Stimulated activated memory B cell treated with anti-CD40 and anti-IgM and Interleukin-4, amounts not matched to agents 10 μg/mL and 1 μg/mL and 100 μg/mL, for 72 hours (primary cell): ENCODE measurements around the gene HDGFL3.
"Not testable (repeated sequence)": the region's sequence is repeated elsewhere in the genome, so short reads cannot be mapped to it uniquely, and the experiment has no call there.

Source experiments
- ATAC-seq: fragments of 150-1000 bp; cut with Tn5 transposase; 2 replicates; pipeline ENCODE4 v1.10.0; 2021
- H3K27ac Mint-ChIP-seq: one replicate; pipeline ENCODE4 v1.8.0; 2022; ENCODE audit warnings: mild to moderate bottlenecking, mixed read lengths
- H3K27me3 Mint-ChIP-seq: one replicate; pipeline ENCODE4 v1.8.0; 2022; ENCODE audit warnings: mixed read lengths
- H3K36me3 Mint-ChIP-seq: one replicate; pipeline ENCODE4 v1.8.0; 2022; ENCODE audit warnings: mixed read lengths
- H3K4me1 Mint-ChIP-seq: one replicate; pipeline ENCODE4 v1.8.0; 2022; ENCODE audit warnings: mixed read lengths
- H3K4me3 Mint-ChIP-seq: one replicate; pipeline ENCODE4 v1.8.0; 2022; ENCODE audit warnings: mild to moderate bottlenecking, moderate library complexity, mixed read lengths
- H3K9me3 Mint-ChIP-seq: one replicate; pipeline ENCODE4 v1.8.0; 2022; ENCODE audit warnings: mixed read lengths

The HDGFL3 gene

DNA sequence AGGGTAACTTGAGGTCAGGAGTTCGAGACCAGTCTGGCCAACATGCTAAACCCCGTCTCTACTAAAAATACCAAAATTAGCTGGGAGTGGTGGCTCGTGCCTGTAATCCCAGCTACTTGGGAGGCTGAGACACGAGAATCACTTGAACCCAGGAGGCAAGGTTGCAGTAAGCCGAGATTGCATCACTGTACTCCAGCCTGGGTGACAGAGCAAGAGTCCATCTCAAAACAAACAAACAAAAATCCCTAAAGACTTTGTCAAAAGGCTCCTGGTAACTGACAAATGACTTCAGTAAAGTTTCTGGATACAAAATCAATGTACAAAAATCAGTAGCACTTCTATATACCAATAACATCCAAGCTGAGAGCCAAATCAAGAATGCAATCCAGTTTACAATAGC, 38.0 kb downstream of the HDGFL3 start:
- not testable (repeated sequence) for ATAC-seq, H3K36me3 Mint-ChIP-seq, H3K27ac Mint-ChIP-seq, H3K4me3 Mint-ChIP-seq, H3K4me1 Mint-ChIP-seq
- Mint-ChIP-seq H3K9me3 (peaks cover 17% of the 10 kb centered on the region), H3K27me3 (peaks cover 56% of the 10 kb centered on the region)

DNA sequence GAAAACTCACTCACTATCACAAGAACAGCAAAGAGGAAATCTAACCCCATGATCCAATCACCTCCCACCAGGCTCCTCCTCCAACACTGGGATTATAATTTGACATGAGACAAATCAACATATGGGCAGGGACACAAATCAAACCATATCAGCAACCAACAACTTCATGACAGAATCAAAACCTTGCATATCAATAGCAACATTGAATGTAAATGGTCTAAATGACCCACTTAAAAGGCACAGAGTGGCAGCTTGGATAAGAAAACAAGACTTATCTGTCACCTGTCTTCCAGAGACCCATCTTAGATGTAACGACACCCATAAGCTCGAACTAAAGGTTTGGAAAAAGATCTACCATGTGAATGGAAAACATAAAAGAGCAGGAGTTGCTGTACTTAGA, 40.8 kb downstream of the HDGFL3 start:
- Mint-ChIP-seq H3K4me1 (no peaks in the 10 kb centered on the region), H3K36me3 (no peaks in the 10 kb centered on the region), H3K27ac (no peak overlapping the region), H3K9me3 (peaks cover 17% of the 10 kb centered on the region), H3K4me3 (no peak overlapping the region), H3K27me3 (peaks cover 59% of the 10 kb centered on the region)
- ATAC-seq = no peak

DNA sequence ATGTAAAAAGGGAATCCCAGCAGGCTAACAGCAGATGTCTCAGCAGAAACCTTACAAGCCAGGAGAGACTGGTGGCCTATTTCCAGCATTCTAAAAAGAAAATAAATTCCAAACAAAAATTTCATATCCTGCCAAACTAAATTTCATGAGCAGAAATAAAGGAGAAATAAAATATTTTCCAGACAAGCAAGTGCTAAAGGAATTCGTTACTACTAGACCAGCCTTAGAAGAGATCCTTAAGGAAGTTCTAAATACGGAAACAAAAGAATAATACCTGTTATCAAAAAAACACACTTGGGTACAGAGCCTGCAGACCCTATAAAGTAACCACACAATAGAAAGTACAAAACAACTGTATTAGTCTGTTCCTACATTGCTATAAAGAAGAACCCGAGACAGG, 41.4 kb downstream of the HDGFL3 start:
- H3K4me1 Mint-ChIP-seq = no peaks in the 10 kb centered on the region
- no peak overlapping the region for H3K27ac Mint-ChIP-seq
- ATAC-seq = no peak
- H3K27me3 Mint-ChIP-seq = peaks cover 59% of the 10 kb centered on the region
- H3K36me3 Mint-ChIP-seq = no peaks in the 10 kb centered on the region
- no peak overlapping the region for H3K4me3 Mint-ChIP-seq
- peaks cover 17% of the 10 kb centered on the region for H3K9me3 Mint-ChIP-seq

DNA sequence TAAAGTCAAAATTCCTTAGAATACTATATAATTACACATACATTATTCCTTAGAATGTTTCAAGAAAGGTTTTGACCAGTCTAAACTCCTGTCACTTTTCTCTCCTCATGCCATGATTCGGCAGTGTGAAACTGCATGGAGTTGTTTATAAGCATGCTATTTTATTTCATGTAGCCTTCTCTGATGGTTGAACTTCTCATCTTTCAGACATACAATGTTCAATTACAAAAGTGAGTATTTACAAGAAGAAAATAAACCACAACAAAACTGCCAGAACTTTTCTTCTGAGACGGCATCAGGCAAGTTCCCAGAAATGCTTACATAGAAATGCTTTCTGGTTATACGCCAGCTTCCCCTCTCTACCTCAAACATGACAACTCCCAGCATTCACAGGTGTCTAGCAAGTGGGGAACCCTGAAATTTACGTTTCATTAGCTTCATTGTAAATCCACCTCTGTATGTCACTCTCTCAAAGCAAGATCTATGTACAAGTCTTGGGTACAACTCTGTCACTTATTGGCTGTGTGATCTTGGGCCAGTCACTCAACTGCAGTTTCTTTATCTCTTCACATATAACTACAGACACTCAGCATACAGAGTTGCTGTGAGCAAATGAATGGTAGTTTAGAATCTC, 42.7 kb downstream of the HDGFL3 start:
- ATAC-seq = no peak
- Mint-ChIP-seq H3K27me3 (peaks cover 65% of the 10 kb centered on the region), H3K9me3 (peaks cover 17% of the 10 kb centered on the region), H3K4me3 (no peak overlapping the region), H3K4me1 (no peaks in the 10 kb centered on the region), H3K27ac (no peak overlapping the region), H3K36me3 (no peaks in the 10 kb centered on the region)

DNA sequence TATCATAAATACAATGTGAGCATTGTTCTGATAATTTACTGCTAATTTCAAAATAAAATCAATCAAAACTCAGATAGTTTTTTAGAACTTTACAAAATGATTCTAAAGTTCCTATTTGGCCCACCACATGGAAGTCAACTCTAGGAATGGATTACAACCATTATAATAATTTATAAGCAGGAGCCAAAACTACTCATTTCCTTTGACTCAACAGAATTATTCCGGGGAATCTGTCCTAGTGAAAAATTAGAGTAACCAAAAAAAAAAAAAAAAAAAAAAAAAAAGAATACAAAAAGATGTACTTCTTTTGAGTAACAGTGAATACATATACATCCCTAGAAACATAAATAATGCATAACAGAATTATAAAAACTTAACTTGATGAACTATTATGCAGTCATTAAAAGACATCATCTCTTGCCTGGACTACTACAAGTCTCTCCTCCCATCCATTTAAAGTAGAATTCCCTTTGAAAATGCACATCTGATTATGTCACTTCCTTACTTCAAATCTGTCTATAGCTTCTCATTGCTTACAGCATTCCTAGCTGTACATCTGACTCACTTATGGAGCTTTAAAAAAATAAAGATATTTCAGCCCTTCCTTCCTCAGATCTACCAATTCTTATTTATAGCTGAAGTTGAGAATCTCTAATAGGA, 43.4 kb downstream of the HDGFL3 start:
- Mint-ChIP-seq H3K27ac (no peak overlapping the region), H3K4me1 (no peaks in the 10 kb centered on the region), H3K9me3 (peaks cover 17% of the 10 kb centered on the region), H3K27me3 (peaks cover 70% of the 10 kb centered on the region), H3K36me3 (no peaks in the 10 kb centered on the region), H3K4me3 (no peak overlapping the region)
- ATAC-seq = no peak

DNA sequence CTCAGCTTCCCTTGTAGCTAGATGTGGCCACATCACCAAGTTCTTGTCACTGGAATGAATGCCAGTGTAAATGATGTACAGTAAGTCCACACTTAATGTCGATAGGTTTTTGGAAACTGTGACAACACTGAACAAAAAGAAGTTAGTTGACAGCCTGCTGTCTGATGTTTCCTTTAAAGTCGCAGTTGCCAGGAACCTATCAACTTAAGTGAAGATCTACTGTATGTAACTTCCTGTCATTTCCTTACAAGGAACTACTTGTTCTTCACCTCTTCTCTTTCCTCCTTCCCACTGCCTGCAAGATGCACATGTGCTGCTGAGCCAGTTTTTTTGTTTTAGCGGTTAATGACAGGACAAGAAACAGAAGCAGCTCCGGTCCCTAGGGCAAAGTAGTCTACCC, 44.6 kb downstream of the HDGFL3 start:
- no peaks in the 10 kb centered on the region for H3K4me1 Mint-ChIP-seq
- H3K36me3 Mint-ChIP-seq = no peaks in the 10 kb centered on the region
- no peak overlapping the region for H3K27ac Mint-ChIP-seq
- no peak overlapping the region for H3K4me3 Mint-ChIP-seq
- peaks cover 60% of the 10 kb centered on the region for H3K27me3 Mint-ChIP-seq
- H3K9me3 Mint-ChIP-seq = peaks cover 13% of the 10 kb centered on the region
- no peak for ATAC-seq

DNA sequence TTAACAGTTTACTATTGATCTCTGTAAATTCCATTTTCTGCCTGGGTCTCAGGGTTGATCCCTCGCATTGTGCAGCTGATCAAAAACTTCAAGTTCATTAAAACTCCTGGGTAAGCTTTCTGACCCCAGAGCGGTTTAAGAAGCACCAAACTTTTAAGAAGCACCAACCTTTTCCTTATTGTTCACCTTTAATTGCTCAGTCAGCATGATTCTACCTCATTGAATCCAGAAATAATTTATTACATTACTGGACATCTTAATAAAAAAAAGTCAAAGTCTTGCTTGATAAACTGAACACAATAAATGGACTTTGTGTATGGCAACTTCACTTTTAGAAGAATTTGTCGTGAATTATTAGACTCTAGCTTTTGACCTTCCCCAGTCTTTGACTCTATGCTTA, 46.9 kb downstream of the HDGFL3 start:
- H3K27ac Mint-ChIP-seq = no peak overlapping the region
- ATAC-seq = no peak
- no peak overlapping the region for H3K4me3 Mint-ChIP-seq
- no peaks in the 10 kb centered on the region for H3K36me3 Mint-ChIP-seq
- peaks cover 37% of the 10 kb centered on the region for H3K27me3 Mint-ChIP-seq
- no peaks in the 10 kb centered on the region for H3K4me1 Mint-ChIP-seq
- peaks cover 6% of the 10 kb centered on the region for H3K9me3 Mint-ChIP-seq

DNA sequence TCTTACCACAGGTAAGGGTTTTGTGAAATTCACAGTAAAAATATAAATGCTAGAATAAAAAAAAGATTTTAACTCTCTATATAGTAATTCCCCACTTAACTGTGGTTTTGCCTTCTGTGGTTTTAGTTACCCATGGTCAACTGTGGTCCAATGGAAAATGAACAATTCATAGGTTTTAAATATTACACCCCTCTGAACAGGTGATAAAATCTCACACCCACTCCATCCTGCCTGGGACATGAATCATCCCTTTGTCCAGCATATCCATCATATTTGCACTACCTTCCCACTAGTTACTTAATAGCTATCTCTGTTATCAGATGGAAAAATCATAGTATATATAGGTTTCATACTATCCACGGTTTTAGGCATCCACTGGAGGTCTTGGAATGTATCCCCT, 49.2 kb downstream of the HDGFL3 start:
- Mint-ChIP-seq H3K4me3 (no peak overlapping the region), H3K4me1 (no peaks in the 10 kb centered on the region), H3K9me3 (no peaks in the 10 kb centered on the region), H3K27me3 (peaks cover 23% of the 10 kb centered on the region), H3K36me3 (no peaks in the 10 kb centered on the region), H3K27ac (no peak overlapping the region)
- ATAC-seq = no peak

DNA sequence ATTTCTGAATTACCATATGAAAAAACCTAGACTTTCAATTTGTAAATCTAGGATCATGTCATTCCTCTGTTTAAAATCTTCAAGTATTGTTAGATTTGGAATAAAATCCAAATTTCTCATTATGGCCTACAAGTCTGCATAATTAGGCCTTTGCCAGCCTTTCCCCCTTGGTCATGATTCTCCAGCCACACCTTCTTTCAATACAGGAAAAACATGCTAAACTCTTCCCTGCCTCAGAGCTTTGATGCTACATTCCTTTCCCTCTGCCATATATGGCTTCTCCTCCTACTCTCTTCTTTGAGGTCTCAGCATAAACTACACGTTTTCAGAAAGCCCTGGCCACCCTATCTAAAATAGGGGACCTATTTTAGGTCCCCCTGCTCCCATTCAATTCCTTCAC, 51.7 kb downstream of the HDGFL3 start:
- no peak overlapping the region for H3K27ac Mint-ChIP-seq
- no peak for ATAC-seq
- H3K4me3 Mint-ChIP-seq = no peak overlapping the region
- no peaks in the 10 kb centered on the region for H3K36me3 Mint-ChIP-seq
- H3K27me3 Mint-ChIP-seq = peaks cover 14% of the 10 kb centered on the region
- no peaks in the 10 kb centered on the region for H3K4me1 Mint-ChIP-seq
- no peaks in the 10 kb centered on the region for H3K9me3 Mint-ChIP-seq

DNA sequence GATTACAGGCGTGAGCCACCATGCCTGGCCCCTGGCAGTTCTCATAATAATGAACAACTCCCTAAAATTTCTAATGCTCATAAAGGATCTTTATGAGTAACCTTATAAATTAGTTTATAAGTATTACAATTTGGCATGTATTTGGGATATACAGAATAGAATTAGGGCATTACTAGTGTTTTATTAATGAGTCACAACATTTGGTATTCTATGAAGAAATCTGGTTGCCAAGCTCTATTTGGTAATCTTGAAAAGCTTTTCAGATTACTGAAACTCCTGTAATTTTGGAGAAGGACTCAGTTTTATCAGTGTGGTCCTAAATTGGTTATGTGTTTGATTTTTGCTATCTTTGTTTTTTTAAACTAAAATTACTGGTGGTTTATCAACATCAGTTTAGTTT, 54.3 kb downstream of the HDGFL3 start:
- Mint-ChIP-seq H3K9me3 (no peaks in the 10 kb centered on the region), H3K27ac (no peak overlapping the region), H3K4me1 (no peaks in the 10 kb centered on the region), H3K4me3 (no peak overlapping the region), H3K27me3 (peaks cover 15% of the 10 kb centered on the region), H3K36me3 (no peaks in the 10 kb centered on the region)
- ATAC-seq = no peak

DNA sequence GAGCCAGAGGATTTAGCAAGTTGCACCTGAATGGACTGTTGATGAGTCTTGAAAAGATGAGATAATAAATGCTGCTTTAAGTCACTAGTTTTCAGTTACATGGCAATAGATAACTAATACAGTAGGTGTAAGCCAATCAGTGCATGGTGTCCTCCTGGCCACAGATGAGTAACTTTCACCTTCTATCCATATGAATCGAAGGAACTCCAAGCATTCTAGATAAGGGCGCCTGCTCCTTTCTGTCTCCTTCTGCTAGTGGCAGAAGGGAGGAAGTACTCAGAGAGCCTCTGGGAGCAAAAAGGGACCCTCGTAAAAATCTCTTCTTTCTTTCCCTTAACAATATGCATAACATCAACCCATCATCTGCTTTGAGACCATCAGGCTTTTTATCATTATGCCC, 62.9 kb downstream of the HDGFL3 start:
- no peak overlapping the region for H3K27ac Mint-ChIP-seq
- H3K4me1 Mint-ChIP-seq = no peaks in the 10 kb centered on the region
- H3K27me3 Mint-ChIP-seq = peaks cover 37% of the 10 kb centered on the region
- no peak overlapping the region for H3K4me3 Mint-ChIP-seq
- ATAC-seq = no peak
- no peaks in the 10 kb centered on the region for H3K36me3 Mint-ChIP-seq
- H3K9me3 Mint-ChIP-seq = peaks cover 6% of the 10 kb centered on the region

DNA sequence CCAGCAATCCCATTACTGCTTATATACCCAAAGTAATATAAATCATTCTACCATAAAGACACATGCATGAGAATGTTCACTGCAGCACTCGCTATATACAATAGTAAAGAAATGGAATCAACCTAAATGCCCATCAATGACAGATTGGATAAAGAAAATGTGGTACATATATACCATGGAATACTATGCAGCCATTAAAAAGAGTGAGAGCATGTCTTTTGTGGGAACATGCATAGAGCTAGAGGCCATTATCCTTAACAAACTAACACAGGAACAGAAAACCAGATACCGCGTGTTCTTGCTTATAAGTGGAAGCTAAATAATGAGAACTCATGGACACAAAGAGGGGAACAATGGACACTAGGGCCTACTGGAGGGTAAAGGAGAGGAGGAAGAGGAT, 65.5 kb downstream of the HDGFL3 start:
- H3K9me3 Mint-ChIP-seq = not testable (repeated sequence)

DNA sequence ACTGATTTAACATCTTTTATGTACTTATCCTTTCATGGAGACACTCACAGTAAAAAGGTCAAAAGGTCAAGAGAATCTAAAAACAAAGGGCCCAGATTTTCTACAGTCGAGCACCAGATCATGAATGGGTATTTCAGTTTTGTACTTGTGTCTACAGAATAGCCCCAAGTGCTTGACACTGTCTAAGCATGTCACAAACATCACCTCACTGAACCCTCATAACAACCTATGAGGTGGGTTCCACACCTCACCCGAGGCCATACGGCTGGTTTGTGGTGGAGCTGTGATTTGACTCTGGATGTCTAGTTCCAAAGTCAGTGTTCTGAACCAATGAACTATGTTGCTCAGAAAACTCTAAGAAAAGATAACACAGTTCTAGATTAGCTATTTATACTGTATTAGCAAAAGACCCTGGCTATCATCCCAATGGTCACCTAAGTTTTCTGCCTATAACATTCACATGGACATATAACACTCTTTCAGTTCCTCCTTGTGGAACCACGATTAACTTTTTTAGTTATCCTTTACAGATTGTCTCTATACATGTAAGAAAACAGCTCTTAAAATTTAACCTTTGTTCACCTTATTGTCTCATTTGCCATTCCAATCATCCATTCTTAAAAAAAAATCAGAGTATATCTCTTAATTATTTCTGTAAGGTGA, 74.6 kb downstream of the HDGFL3 start:
- Mint-ChIP-seq H3K4me3 (no peak overlapping the region), H3K4me1 (no peaks in the 10 kb centered on the region), H3K27me3 (no peaks in the 10 kb centered on the region), H3K36me3 (no peaks in the 10 kb centered on the region), H3K9me3 (no peaks in the 10 kb centered on the region), H3K27ac (no peak overlapping the region)
- ATAC-seq = no peak

More for the DNA sequence above, 65.5 kb downstream of the HDGFL3 start:
- not testable (repeated sequence) for ATAC-seq, H3K4me1 Mint-ChIP-seq, H3K4me3 Mint-ChIP-seq, H3K36me3 Mint-ChIP-seq, H3K27ac Mint-ChIP-seq
- peaks cover 22% of the 10 kb centered on the region for H3K27me3 Mint-ChIP-seq

DNA sequence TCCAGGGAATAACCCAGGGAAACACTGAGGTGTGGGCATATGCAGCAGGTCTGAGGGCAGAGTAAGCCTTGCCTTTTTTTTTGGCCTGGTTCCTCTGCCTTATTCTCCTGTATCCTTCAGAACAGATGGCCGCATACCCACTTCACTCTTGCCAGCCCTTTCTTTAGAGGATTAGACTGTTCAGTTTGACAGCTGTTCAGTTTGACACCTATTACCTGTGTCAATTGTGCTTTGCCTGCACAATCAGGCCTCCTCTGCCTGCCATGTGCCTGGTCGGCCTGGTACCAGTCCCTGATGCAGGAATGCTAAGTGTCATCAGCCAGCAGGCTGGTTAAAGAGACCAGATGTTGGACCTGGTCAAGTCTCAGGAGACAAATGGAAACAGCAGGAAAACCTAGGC, 77.8 kb downstream of the HDGFL3 start:
- no peaks in the 10 kb centered on the region for H3K9me3 Mint-ChIP-seq
- no peak for ATAC-seq
- H3K27ac Mint-ChIP-seq = no peak overlapping the region
- H3K4me3 Mint-ChIP-seq = no peak overlapping the region
- H3K4me1 Mint-ChIP-seq = no peaks in the 10 kb centered on the region
- no peaks in the 10 kb centered on the region for H3K36me3 Mint-ChIP-seq
- H3K27me3 Mint-ChIP-seq = no peaks in the 10 kb centered on the region

DNA sequence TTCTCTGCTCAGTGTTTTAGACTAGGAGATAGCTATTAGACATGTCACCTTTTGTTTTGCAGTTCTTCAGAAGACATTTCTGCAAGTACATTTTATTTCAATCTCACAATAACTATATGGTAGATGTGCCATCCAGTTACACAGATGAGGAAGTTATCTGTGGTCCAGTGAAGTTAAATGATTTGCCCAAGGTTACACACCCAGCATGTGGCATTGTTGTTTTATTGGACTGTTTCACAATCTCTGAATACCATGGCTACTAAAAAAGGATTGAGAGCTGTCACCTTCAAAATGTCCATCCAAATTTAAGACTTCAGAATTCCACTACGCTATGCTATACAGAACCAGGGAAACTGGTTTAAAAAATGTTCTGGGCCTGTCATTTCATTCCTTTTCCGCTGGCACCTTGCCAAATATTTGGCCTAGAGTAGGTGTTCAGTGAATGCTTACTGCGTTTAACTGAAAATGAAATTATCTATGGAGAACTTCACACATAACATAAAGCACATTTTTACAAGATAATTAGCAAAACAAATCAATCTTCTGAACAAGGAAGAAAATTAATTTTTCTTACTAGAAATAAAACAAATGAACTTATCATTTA, 80.0 kb downstream of the HDGFL3 start:
- no peak for ATAC-seq
- Mint-ChIP-seq H3K36me3 (no peaks in the 10 kb centered on the region), H3K27me3 (no peaks in the 10 kb centered on the region), H3K9me3 (no peaks in the 10 kb centered on the region), H3K27ac (no peak overlapping the region), H3K4me3 (no peak overlapping the region), H3K4me1 (no peaks in the 10 kb centered on the region)

DNA sequence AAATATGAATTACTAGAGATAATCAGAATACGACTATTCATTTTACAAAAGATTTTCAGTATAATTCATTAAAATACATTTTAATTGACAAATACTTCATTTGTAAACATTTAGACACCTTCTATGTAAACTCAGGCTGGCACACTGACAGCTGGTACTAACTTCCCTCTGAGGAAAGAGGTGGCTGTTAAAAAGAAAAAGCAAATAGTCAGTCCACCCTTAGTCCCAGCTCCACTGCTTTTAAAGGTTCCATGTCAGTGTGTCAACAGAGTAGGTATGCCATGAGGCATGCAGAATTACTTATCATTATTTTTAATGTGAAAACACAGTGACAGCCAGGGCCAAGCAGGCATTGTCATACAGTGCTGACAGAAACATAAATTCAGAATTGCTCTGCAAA, 84.1 kb downstream of the HDGFL3 start:
- no peak overlapping the region for H3K27ac Mint-ChIP-seq
- no peak for ATAC-seq
- H3K27me3 Mint-ChIP-seq = no peaks in the 10 kb centered on the region
- no peaks in the 10 kb centered on the region for H3K36me3 Mint-ChIP-seq
- no peak overlapping the region for H3K4me3 Mint-ChIP-seq
- no peaks in the 10 kb centered on the region for H3K4me1 Mint-ChIP-seq
- no peaks in the 10 kb centered on the region for H3K9me3 Mint-ChIP-seq
